ENCODE measurements around the gene USP24.

USP24 gene

GRCh38 chr1:55190109-55190508 is 25.1 kb downstream of the USP24 start:
- no peak for TF ChIP-seq YY1 (IDR thresholded peaks at IDR 0.05; ENCODE audit: low read depth)
- TF ChIP-seq TEAD4 (IDR thresholded peaks at IDR 0.05): no peak

DNA sequence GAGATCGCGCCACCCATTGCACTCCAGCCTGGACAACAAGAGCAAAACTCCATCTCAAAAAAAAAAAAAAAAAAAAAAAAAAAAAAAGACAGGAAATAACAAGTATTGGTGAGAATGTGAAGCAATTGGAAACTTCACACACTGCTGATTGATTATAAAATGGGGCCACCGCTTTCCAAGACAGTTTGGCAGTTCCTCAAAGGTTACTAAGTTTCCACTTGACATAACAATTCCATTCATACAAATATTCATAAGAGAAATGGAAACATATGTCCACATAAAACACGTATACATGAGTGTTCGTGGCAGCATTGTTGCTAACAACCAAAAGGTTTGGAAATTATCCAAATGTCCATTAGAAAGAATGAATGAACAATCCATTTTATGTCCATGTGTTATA is 26.3 kb downstream of the USP24 start:
- TF ChIP-seq EP300 (IDR thresholded peaks at IDR 0.05; ENCODE audit: borderline replicate concordance) (no peak), RAD21 (IDR thresholded peaks at IDR 0.05; ENCODE audit: low read depth) (no peak), ZBTB7A (IDR thresholded peaks at IDR 0.05; ENCODE audit: low read depth) (no peak), FOXM1 (IDR thresholded peaks at IDR 0.05; ENCODE audit: borderline replicate concordance, low read depth) (no peak), TEAD4 (IDR thresholded peaks at IDR 0.05) (no peak), CEBPB (IDR thresholded peaks at IDR 0.05) (no peak), YY1 (IDR thresholded peaks at IDR 0.05; ENCODE audit: low read depth) (no peak), EGR1 (IDR thresholded peaks at IDR 0.05) (no peak), USF1 (IDR thresholded peaks at IDR 0.05) (no peak)
- TF ChIP-seq, protein P1, sequence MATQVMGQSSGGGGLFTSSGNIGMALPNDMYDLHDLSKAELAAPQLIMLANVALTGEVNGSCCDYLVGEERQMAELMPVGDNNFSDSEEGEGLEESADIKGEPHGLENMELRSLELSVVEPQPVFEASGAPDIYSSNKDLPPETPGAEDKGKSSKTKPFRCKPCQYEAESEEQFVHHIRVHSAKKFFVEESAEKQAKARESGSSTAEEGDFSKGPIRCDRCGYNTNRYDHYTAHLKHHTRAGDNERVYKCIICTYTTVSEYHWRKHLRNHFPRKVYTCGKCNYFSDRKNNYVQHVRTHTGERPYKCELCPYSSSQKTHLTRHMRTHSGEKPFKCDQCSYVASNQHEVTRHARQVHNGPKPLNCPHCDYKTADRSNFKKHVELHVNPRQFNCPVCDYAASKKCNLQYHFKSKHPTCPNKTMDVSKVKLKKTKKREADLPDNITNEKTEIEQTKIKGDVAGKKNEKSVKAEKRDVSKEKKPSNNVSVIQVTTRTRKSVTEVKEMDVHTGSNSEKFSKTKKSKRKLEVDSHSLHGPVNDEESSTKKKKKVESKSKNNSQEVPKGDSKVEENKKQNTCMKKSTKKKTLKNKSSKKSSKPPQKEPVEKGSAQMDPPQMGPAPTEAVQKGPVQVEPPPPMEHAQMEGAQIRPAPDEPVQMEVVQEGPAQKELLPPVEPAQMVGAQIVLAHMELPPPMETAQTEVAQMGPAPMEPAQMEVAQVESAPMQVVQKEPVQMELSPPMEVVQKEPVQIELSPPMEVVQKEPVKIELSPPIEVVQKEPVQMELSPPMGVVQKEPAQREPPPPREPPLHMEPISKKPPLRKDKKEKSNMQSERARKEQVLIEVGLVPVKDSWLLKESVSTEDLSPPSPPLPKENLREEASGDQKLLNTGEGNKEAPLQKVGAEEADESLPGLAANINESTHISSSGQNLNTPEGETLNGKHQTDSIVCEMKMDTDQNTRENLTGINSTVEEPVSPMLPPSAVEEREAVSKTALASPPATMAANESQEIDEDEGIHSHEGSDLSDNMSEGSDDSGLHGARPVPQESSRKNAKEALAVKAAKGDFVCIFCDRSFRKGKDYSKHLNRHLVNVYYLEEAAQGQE (IDR thresholded peaks at IDR 0.05; ENCODE audit: low read depth): no peak

- TF ChIP-seq CREB1 (IDR thresholded peaks at IDR 0.05; ENCODE audit: low read depth) (no peak), CEBPB (IDR thresholded peaks at IDR 0.05) (no peak), EP300 (IDR thresholded peaks at IDR 0.05; ENCODE audit: borderline replicate concordance) (no peak), TCF12 (IDR thresholded peaks at IDR 0.05; ENCODE audit: low read depth) (no peak), FOXM1 (IDR thresholded peaks at IDR 0.05; ENCODE audit: borderline replicate concordance, low read depth) (no peak), MAX (IDR thresholded peaks at IDR 0.05) (no peak), YY1 (IDR thresholded peaks at IDR 0.05; ENCODE audit: low read depth) (no peak), TEAD4 (IDR thresholded peaks at IDR 0.05) (no peak), NFIC (IDR thresholded peaks at IDR 0.05) (no peak), USF1 (IDR thresholded peaks at IDR 0.05) (no peak), RAD21 (IDR thresholded peaks at IDR 0.05; ENCODE audit: low read depth) (no peak), TAF1 (IDR thresholded peaks at IDR 0.05; ENCODE audit: low read depth) (no peak), EGR1 (IDR thresholded peaks at IDR 0.05) (no peak), ZBTB7A (IDR thresholded peaks at IDR 0.05; ENCODE audit: low read depth) (no peak)
- TF ChIP-seq, protein P1 (IDR thresholded peaks at IDR 0.05; ENCODE audit: low read depth): no peak
These were observed 29.3 kb downstream of the USP24 start for GRCh38 chr1:55185832-55186231.

GRCh38 chr1:55184859-55185258 is 30.3 kb downstream of the USP24 start:
- TF ChIP-seq, protein P1 (IDR thresholded peaks at IDR 0.05; ENCODE audit: low read depth): no peak
- TF ChIP-seq USF1 (IDR thresholded peaks at IDR 0.05) (no peak), FOXM1 (IDR thresholded peaks at IDR 0.05; ENCODE audit: borderline replicate concordance, low read depth) (no peak), EGR1 (IDR thresholded peaks at IDR 0.05) (no peak), NFIC (IDR thresholded peaks at IDR 0.05) (no peak), EP300 (IDR thresholded peaks at IDR 0.05; ENCODE audit: borderline replicate concordance) (no peak), RAD21 (IDR thresholded peaks at IDR 0.05; ENCODE audit: low read depth) (no peak), TEAD4 (IDR thresholded peaks at IDR 0.05) (no peak), CREB1 (IDR thresholded peaks at IDR 0.05; ENCODE audit: low read depth) (no peak), TAF1 (IDR thresholded peaks at IDR 0.05; ENCODE audit: low read depth) (no peak), YY1 (IDR thresholded peaks at IDR 0.05; ENCODE audit: low read depth) (no peak), MAX (IDR thresholded peaks at IDR 0.05) (no peak), CEBPB (IDR thresholded peaks at IDR 0.05) (no peak)

All from Ishikawa (cell line).